ENCODE results near the gene YOD1.
"Not testable (repeated sequence)": the region's sequence is repeated elsewhere in the genome, so short reads cannot be mapped to it uniquely, and the experiment has no call there.

YOD1 gene

DNA sequence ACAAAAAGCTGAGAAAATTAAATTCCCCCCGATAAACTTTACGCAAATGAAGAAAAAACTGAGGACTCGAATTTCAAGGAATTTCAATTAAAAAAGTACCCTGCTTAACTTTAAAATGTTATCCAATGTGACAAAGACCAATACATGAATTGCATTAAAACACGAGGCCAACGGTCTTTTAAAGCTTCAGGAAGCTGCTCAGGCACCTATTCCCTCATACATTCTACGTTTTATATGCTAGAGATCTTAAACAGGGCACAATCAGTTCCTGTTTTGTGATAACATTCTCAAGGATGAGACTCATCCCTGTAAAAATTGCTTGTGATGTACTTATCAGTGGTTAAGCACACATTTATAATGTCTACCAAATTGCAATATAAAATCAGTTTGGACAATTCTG, 3.0 kb downstream of the YOD1 start:
- H3K9me3 ChIP-seq (ENCODE audit: severe bottlenecking), result peaks cover 25% of the 10 kb centered on the region
- H3K27ac ChIP-seq, result no peak overlapping the region
- H3K27me3 ChIP-seq (ENCODE audit: insufficient read depth, low read depth, severe bottlenecking), result peaks cover 40% of the 10 kb centered on the region
- peaks cover 12% of the 10 kb centered on the region for H3K36me3 ChIP-seq
- no peak overlapping the region for H3K4me3 ChIP-seq (ENCODE audit: low read depth, low read length)
- TF ChIP-seq, protein P1, sequence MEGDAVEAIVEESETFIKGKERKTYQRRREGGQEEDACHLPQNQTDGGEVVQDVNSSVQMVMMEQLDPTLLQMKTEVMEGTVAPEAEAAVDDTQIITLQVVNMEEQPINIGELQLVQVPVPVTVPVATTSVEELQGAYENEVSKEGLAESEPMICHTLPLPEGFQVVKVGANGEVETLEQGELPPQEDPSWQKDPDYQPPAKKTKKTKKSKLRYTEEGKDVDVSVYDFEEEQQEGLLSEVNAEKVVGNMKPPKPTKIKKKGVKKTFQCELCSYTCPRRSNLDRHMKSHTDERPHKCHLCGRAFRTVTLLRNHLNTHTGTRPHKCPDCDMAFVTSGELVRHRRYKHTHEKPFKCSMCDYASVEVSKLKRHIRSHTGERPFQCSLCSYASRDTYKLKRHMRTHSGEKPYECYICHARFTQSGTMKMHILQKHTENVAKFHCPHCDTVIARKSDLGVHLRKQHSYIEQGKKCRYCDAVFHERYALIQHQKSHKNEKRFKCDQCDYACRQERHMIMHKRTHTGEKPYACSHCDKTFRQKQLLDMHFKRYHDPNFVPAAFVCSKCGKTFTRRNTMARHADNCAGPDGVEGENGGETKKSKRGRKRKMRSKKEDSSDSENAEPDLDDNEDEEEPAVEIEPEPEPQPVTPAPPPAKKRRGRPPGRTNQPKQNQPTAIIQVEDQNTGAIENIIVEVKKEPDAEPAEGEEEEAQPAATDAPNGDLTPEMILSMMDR (IDR thresholded peaks at IDR 0.05; ENCODE audit: low read depth, low read length), result no peak
- no peak for DNase-seq

DNA sequence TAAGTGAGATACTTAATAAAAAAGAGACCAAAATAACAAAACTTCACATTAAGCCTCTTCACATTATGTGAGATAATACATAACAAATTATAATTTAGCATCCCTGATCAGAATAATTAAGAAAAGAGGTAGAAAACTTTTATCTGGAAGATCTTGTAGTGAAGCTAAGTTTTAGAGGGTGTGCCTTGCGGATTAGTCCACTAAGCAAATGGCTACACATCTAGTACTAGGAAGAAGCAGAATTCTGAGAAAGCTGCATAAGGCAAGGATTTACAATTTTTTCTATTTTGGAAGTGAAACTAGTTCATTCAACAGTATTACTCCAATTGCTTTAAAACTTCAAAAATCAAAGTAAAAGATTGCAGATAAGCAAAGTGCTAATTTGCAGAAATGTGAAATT, 3.5 kb downstream of the YOD1 start:
- H3K36me3 ChIP-seq, result peaks cover 12% of the 10 kb centered on the region
- no peak overlapping the region for H3K27ac ChIP-seq
- H3K9me3 ChIP-seq (ENCODE audit: severe bottlenecking), result peaks cover 21% of the 10 kb centered on the region
- no peak for DNase-seq
- no peak overlapping the region for H3K4me3 ChIP-seq (ENCODE audit: low read depth, low read length)
- TF ChIP-seq, protein P1 (IDR thresholded peaks at IDR 0.05; ENCODE audit: low read depth, low read length), result no peak
- peaks cover 35% of the 10 kb centered on the region for H3K27me3 ChIP-seq (ENCODE audit: insufficient read depth, low read depth, severe bottlenecking)

DNA sequence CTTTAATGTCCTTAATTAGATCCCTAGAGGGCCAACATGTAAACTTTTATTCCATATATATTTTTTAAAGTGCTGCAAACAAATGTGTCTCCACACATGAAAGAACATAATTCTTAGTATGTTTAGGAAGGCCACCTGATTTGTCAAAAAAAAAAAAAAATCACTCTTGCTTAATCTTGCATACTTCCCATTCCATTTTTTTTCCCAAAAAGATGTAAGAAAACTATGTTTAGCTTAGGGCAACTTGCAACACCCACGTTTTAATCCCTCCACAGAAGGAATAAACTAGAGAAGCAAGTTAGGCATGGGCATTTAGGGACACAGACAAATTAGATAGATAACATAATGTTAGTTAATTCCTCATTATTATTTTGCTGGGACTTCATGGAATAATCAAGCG, 5.6 kb downstream of the YOD1 start:
- H3K36me3 ChIP-seq, result peaks cover 12% of the 10 kb centered on the region
- no peak overlapping the region for H3K27ac ChIP-seq
- TF ChIP-seq, protein P1 (IDR thresholded peaks at IDR 0.05; ENCODE audit: low read depth, low read length), result no peak
- H3K27me3 ChIP-seq (ENCODE audit: insufficient read depth, low read depth, severe bottlenecking), result peaks cover 22% of the 10 kb centered on the region
- no peak overlapping the region for H3K4me3 ChIP-seq (ENCODE audit: low read depth, low read length)
- peaks cover 4% of the 10 kb centered on the region for H3K9me3 ChIP-seq (ENCODE audit: severe bottlenecking)
- no peak for DNase-seq

DNA sequence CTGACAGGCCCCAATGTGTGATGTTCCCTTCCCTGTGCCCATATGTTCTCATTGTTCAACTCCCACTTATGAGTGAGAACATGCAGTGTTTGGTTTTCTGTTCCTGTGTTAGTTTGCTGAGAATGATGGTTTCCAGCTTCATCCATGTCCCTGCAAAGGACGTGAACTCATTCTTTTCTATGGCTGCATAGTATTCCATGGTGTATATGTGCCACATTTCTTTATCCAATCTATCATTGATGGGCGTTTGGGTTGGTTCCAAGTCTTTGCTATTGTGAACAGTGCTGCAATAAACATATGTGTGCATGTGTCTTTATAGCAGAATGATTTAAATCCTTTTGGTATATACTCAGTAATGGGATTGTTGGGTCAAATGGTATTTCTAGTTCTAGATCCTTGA, 9.6 kb downstream of the YOD1 start:
- H3K4me3 ChIP-seq (ENCODE audit: low read depth, low read length); H3K27ac ChIP-seq; H3K9me3 ChIP-seq (ENCODE audit: severe bottlenecking); DNase-seq; H3K36me3 ChIP-seq: not testable (repeated sequence)
- H3K27me3 ChIP-seq (ENCODE audit: insufficient read depth, low read depth, severe bottlenecking), result peaks cover 49% of the 10 kb centered on the region

DNA sequence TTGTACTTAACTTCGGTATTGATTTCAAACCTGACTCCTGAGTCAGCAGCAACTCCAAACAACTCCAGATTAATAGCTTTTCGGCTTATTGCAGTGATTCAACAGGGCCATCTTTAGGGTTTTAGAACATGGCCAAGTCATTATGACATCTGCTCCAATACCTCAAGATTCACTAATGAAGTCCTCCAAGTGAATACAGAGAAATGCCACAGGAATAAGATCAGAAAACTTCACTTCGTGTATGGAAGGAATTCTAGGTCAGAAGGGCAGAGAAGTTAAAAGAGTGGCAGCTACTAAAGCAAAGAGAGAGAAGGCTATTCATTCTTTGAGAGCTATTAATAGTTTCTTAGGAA, 10.9 kb downstream of the YOD1 start:
- Histone ChIP-seq H3K4me3 (ENCODE audit: low read depth, low read length) (no peak overlapping the region), H3K27me3 (ENCODE audit: insufficient read depth, low read depth, severe bottlenecking) (peaks cover 61% of the 10 kb centered on the region), H3K36me3 (no peaks in the 10 kb centered on the region), H3K27ac (no peak overlapping the region), H3K9me3 (ENCODE audit: severe bottlenecking) (peaks cover 3% of the 10 kb centered on the region)
- DNase-seq, result no peak
- TF ChIP-seq, protein P1 (IDR thresholded peaks at IDR 0.05; ENCODE audit: low read depth, low read length), result no peak

DNA sequence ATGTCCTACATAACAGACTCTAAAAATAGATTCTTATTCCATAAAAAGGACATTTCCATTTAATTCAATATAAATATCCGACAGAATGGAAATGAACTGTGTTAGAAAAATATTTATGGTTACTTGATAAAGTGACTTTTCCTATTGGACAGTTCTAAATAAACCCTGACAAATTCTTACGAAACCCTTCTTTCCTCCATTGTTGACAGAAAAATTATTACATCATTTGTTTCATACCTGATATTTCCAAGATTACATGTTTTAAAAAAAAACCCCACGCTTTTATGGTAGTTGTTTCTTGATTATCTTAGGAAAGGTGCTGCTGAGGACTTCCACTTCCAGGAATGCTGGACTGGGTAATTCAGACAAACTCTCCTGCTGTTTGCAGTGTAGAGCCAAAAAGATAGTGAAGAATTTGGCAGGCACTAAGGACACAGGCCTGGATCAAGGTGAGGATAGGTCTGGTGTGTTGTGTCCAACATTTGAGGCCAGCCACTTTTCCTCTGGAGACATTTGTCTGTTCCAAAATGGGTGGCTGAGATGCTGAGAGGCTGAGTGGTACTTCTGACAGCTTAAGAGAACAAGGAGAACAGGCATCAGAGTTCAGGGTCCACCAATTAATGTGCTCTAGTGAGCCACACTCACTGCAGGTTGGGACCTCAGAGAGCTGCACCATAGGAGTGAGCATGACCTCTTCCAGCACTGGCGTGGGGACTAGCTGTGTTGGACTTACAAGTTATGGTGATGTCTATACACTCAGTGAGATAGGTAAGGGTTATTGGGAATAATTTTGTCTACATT, 11.4 kb downstream of the YOD1 start:
- Histone ChIP-seq H3K27ac (no peak overlapping the region), H3K36me3 (no peaks in the 10 kb centered on the region), H3K27me3 (ENCODE audit: insufficient read depth, low read depth, severe bottlenecking) (peaks cover 67% of the 10 kb centered on the region), H3K9me3 (ENCODE audit: severe bottlenecking) (peaks cover 3% of the 10 kb centered on the region), H3K4me3 (ENCODE audit: low read depth, low read length) (no peak overlapping the region)
- DNase-seq, result no peak
- TF ChIP-seq, protein P1 (IDR thresholded peaks at IDR 0.05; ENCODE audit: low read depth, low read length), result no peak

All from WERI-Rb-1 (cell line).